ENCODE data around the gene BMP4. TPM values are rescaled to one million over a fixed set of nuclear protein-coding genes. Genes with fewer than 3 reads are reported as not detected.

BMP4 gene
- total and polyA plus RNA-seq, 2 donors (not counting 1 experiment from before 2014, with no cell fraction given): not detected

DNA sequence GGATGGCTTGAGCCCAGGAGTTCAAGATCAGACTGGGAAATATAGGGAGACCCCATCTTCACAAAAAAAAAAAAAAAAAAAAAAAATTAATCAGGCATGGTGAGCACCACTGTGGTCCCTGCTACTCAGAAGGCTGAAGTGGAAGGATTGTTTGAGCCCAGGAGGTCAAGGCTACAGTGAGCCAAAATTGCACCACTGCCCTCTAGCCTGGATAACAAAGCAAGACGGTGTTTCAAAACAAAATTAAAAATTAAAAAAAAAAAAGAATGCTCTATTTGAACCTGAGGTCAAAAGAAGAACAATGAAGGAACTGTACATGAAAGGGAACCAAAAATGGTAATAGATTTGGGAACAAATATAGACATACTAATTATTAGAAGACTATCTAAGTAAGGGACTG is 40.4 kb downstream of the BMP4 start:
- POLR2A ChIA-PET: no interaction called here

More for the DNA sequence above, 40.4 kb downstream of the BMP4 start:
- Histone ChIP-seq H4K20me1 (ENCODE audit: control insufficient read depth, insufficient read depth, low read length, poor library complexity, severe bottlenecking) (no peaks in the 10 kb centered on the region), H3K27me3 (replicated peaks in 1 of 4; ENCODE audit: control extremely low read depth in 1 of 4, control insufficient read depth in 3 of 4, insufficient read depth in 4 of 4, low read length in 3 of 4) (peaks cover 0 to 3% (median 0%) of the 10 kb centered on the region in 4 experiments), H3K9me3 (ENCODE audit: control extremely low read depth in 1 of 3, control insufficient read depth in 2 of 3, insufficient read depth in 1 of 3, low read length in 2 of 3) (peaks cover 0 to 2% (median 0%) of the 10 kb centered on the region in 3 donors), H3K4me1 (ENCODE audit: control insufficient read depth in 2 of 2, insufficient read depth in 2 of 2, low read length in 2 of 2) (no peaks in the 10 kb centered on the region), H3K79me2 (ENCODE audit: control insufficient read depth, insufficient read depth, low read length) (no peaks in the 10 kb centered on the region), H3K27ac (ENCODE audit: low read length in 2 of 2) (no peak overlapping the region), H3K4me3 (ENCODE audit: control extremely low read depth in 1 of 5, extremely low read depth in 1 of 5, insufficient read depth in 1 of 5, low read depth in 2 of 5, low read length in 4 of 5) (no peak overlapping the region), H2AFZ (ENCODE audit: insufficient read depth, low read depth, low read length, poor library complexity, severe bottlenecking) (no peak overlapping the region), H3K9ac (ENCODE audit: low read length) (no peak overlapping the region), H3K36me3 (replicated peaks in 1 of 2; ENCODE audit: control extremely low read depth in 1 of 2, control insufficient read depth in 1 of 2, extremely low read depth in 1 of 2, insufficient read depth in 2 of 2, low read length in 1 of 2) (no peaks in the 10 kb centered on the region), H3K4me2 (replicated peaks; ENCODE audit: low read depth, low read length, poor library complexity, severe bottlenecking) (no peak overlapping the region)
- Mint-ChIP-seq H3K27me3 (peaks cover 10% of the 10 kb centered on the region), H3K4me1 (no peaks in the 10 kb centered on the region), H3K27ac (no peak overlapping the region), H3K9me3 (ENCODE audit: insufficient read depth) (peaks cover 5% of the 10 kb centered on the region), H3K4me3 (no peak overlapping the region)
- ATAC-seq (ENCODE audit: low read depth): no peak
- DNase-seq: no peak
- CTCF ChIA-PET: no interaction called here
- no CpG with 5 or more reads among the region's 1 CpG for WGBS (ENCODE audit: insufficient coverage)
- intact Hi-C loops (cut with micrococcal nuclease): no loop called here
- TF ChIP-seq EZH2 (IDR thresholded peaks at IDR 0.05; ENCODE audit: borderline replicate concordance, insufficient read depth, low read depth, low read length, poor library complexity, severe bottlenecking): no peak
- no peak for TF ChIP-seq CTCF (IDR thresholded peaks at IDR 0.05)
